Measurements from ENCODE around the gene INCA1.

The INCA1 gene

GRCh38 chr17:4982305-4982704, 15.0 kb downstream of the INCA1 start:
- Histone ChIP-seq H3K4me3 (no peak overlapping the region), H3K9me3 (ENCODE audit: low read depth, low read length) (no peaks in the 10 kb centered on the region), H3K36me3 (ENCODE audit: insufficient read depth, low read length) (peaks cover 12% of the 10 kb centered on the region; the same call in 1 of the 2 replicates), H3K27ac (no peak overlapping the region), H3K9ac (ENCODE audit: insufficient read length) (no peak overlapping the region)
- DNase-seq (ENCODE audit: low read depth, low spot score) = no peak
- no peak for TF ChIP-seq POLR2AphosphoS5 (IDR thresholded peaks at IDR 0.05; ENCODE audit: borderline replicate concordance, low read depth, low read length)
- no peak for TF ChIP-seq EZH2 (IDR thresholded peaks at IDR 0.05)
- no peak for TF ChIP-seq FOXP2 (optimal IDR thresholded peaks at IDR 0.05; ENCODE audit: control extremely low read depth, extremely low read length, insufficient read depth)

GRCh38 chr17:4980644-4981216, 16.6 kb downstream of the INCA1 start:
- Histone ChIP-seq H3K36me3 (ENCODE audit: insufficient read depth, low read length) (peaks cover 15% of the 10 kb centered on the region; the same call in 1 of the 2 replicates), H3K9me3 (ENCODE audit: low read depth, low read length) (no peaks in the 10 kb centered on the region), H3K4me3 (no peak overlapping the region), H3K9ac (ENCODE audit: insufficient read length) (no peak overlapping the region), H3K27ac (no peak overlapping the region)
- TF ChIP-seq POLR2AphosphoS5 (IDR thresholded peaks at IDR 0.05; ENCODE audit: borderline replicate concordance, low read depth, low read length) = no peak
- TF ChIP-seq EZH2 (IDR thresholded peaks at IDR 0.05) = no peak
- TF ChIP-seq FOXP2 (optimal IDR thresholded peaks at IDR 0.05; ENCODE audit: control extremely low read depth, extremely low read length, insufficient read depth) = no peak
- DNase-seq (ENCODE audit: low read depth, low spot score) = peak; percentile 14

- TF ChIP-seq EZH2 (IDR thresholded peaks at IDR 0.05) (no peak), POLR2AphosphoS5 (IDR thresholded peaks at IDR 0.05; ENCODE audit: borderline replicate concordance, low read depth, low read length) (no peak), FOXP2 (optimal IDR thresholded peaks at IDR 0.05; ENCODE audit: control extremely low read depth, extremely low read length, insufficient read depth) (no peak)
- Histone ChIP-seq H3K9me3 (ENCODE audit: low read depth, low read length) (no peaks in the 10 kb centered on the region), H3K36me3 (ENCODE audit: insufficient read depth, low read length) (peaks cover 15% of the 10 kb centered on the region; the same call in 1 of the 2 replicates), H3K4me3 (no peak overlapping the region), H3K9ac (ENCODE audit: insufficient read length) (no peak overlapping the region), H3K27ac (no peak overlapping the region)
- no peak for DNase-seq (ENCODE audit: low read depth, low spot score)
These were observed 18.6 kb downstream of the INCA1 start for GRCh38 chr17:4978726-4979125.

- Histone ChIP-seq H3K9me3 (ENCODE audit: low read depth, low read length) (no peaks in the 10 kb centered on the region), H3K4me3 (no peak overlapping the region)
These were observed 23.1 kb downstream of the INCA1 start for GRCh38 chr17:4974115-4974670.

GRCh38 chr17:4973256-4974114, 23.8 kb downstream of the INCA1 start:
- H3K36me3 ChIP-seq (ENCODE audit: insufficient read depth, low read length) = peaks cover 16% of the 10 kb centered on the region; the same call in 1 of the 2 replicates

More at GRCh38 chr17:4974115-4974670, 23.1 kb downstream of the INCA1 start:
- DNase-seq (ENCODE audit: low read depth, low spot score) = no peak
- TF ChIP-seq FOXP2 (optimal IDR thresholded peaks at IDR 0.05; ENCODE audit: control extremely low read depth, extremely low read length, insufficient read depth) = no peak
- no peak for TF ChIP-seq EZH2 (IDR thresholded peaks at IDR 0.05)
- TF ChIP-seq POLR2AphosphoS5 (IDR thresholded peaks at IDR 0.05; ENCODE audit: borderline replicate concordance, low read depth, low read length) = no peak
- Histone ChIP-seq H3K9ac (ENCODE audit: insufficient read length) (no peak overlapping the region), H3K36me3 (ENCODE audit: insufficient read depth, low read length) (peaks cover 16% of the 10 kb centered on the region; the same call in 1 of the 2 replicates), H3K27ac (no peak overlapping the region)

GRCh38 chr17:4972752-4973151, 24.6 kb downstream of the INCA1 start:
- H3K4me3 ChIP-seq = no peak overlapping the region
- H3K27ac ChIP-seq = no peak overlapping the region
- DNase-seq (ENCODE audit: low read depth, low spot score) = no peak
- no peak overlapping the region for H3K9ac ChIP-seq (ENCODE audit: insufficient read length)
- peaks cover 12% of the 10 kb centered on the region; the same call in 1 of the 2 replicates for H3K36me3 ChIP-seq (ENCODE audit: insufficient read depth, low read length)
- no peaks in the 10 kb centered on the region for H3K9me3 ChIP-seq (ENCODE audit: low read depth, low read length)
- TF ChIP-seq FOXP2 (optimal IDR thresholded peaks at IDR 0.05; ENCODE audit: control extremely low read depth, extremely low read length, insufficient read depth) = no peak

More at GRCh38 chr17:4973256-4974114, 23.8 kb downstream of the INCA1 start:
- TF ChIP-seq EZH2 (IDR thresholded peaks at IDR 0.05) (no peak), POLR2AphosphoS5 (IDR thresholded peaks at IDR 0.05; ENCODE audit: borderline replicate concordance, low read depth, low read length) (no peak), FOXP2 (optimal IDR thresholded peaks at IDR 0.05; ENCODE audit: control extremely low read depth, extremely low read length, insufficient read depth) (no peak)
- Histone ChIP-seq H3K27ac (no peak overlapping the region), H3K9me3 (ENCODE audit: low read depth, low read length) (no peaks in the 10 kb centered on the region), H3K9ac (ENCODE audit: insufficient read length) (no peak overlapping the region), H3K4me3 (no peak overlapping the region)
- no peak for DNase-seq (ENCODE audit: low read depth, low spot score)

- H3K4me3 ChIP-seq = no peak overlapping the region
- H3K27ac ChIP-seq = no peak overlapping the region
- H3K9ac ChIP-seq (ENCODE audit: insufficient read length) = no peak overlapping the region
- no peaks in the 10 kb centered on the region for H3K9me3 ChIP-seq (ENCODE audit: low read depth, low read length)
- TF ChIP-seq FOXP2 (optimal IDR thresholded peaks at IDR 0.05; ENCODE audit: control extremely low read depth, extremely low read length, insufficient read depth) (no peak), POLR2AphosphoS5 (IDR thresholded peaks at IDR 0.05; ENCODE audit: borderline replicate concordance, low read depth, low read length) (no peak), EZH2 (IDR thresholded peaks at IDR 0.05) (no peak)
- no peak for DNase-seq (ENCODE audit: low read depth, low spot score)
- peaks cover 8% of the 10 kb centered on the region; the same call in 1 of the 2 replicates for H3K36me3 ChIP-seq (ENCODE audit: insufficient read depth, low read length)
These were observed 25.0 kb downstream of the INCA1 start for GRCh38 chr17:4972322-4972721.

- Histone ChIP-seq H3K9ac (ENCODE audit: insufficient read length) (no peak overlapping the region), H3K27ac (no peak overlapping the region)
- no peak for TF ChIP-seq EZH2 (IDR thresholded peaks at IDR 0.05)
- TF ChIP-seq POLR2AphosphoS5 (IDR thresholded peaks at IDR 0.05; ENCODE audit: borderline replicate concordance, low read depth, low read length) = no peak
- TF ChIP-seq FOXP2 (optimal IDR thresholded peaks at IDR 0.05; ENCODE audit: control extremely low read depth, extremely low read length, insufficient read depth) = no peak
These were observed 25.5 kb downstream of the INCA1 start for GRCh38 chr17:4971826-4972225.

More at GRCh38 chr17:4971826-4972225, 25.5 kb downstream of the INCA1 start:
- peaks cover 4% of the 10 kb centered on the region; the same call in 1 of the 2 replicates for H3K36me3 ChIP-seq (ENCODE audit: insufficient read depth, low read length)
- H3K9me3 ChIP-seq (ENCODE audit: low read depth, low read length) = no peaks in the 10 kb centered on the region
- no peak for DNase-seq (ENCODE audit: low read depth, low spot score)
- H3K4me3 ChIP-seq = no peak overlapping the region

Measured in SK-N-MC (cell line).